Fibroblast of lung (primary cell): Measurements from ENCODE around the gene ZNF511. TPM values are rescaled to one million over a fixed set of nuclear protein-coding genes. Genes with fewer than 3 reads are reported as not detected.

ENCODE experiments used
- DNase-seq, 2 donors: peaks; one replicate each; pipeline versions ENCODE4 v3.0.0 to v3.0.0-alpha.2; 2010; ENCODE audit warnings: low read depth in 2 of 2
- H2AFZ ChIP-seq: 2 replicates; pipeline ENCODE4 v1.5.1; 2012; ENCODE audit warnings: low read length, control low read depth, inconsistent platforms
- H3K27ac ChIP-seq: 2 replicates; pipeline ENCODE4 v1.5.1; 2011; ENCODE audit warnings: low read length, control low read depth; ENCODE audit not compliant: insufficient read depth
- H3K27me3 ChIP-seq: 2 replicates; pipeline ENCODE4 v1.5.1; 2011; ENCODE audit warnings: mild to moderate bottlenecking, low read length; ENCODE audit not compliant: control insufficient read depth, insufficient read depth
- H3K36me3 ChIP-seq: 2 replicates; pipeline ENCODE4 v1.5.1; 2011; ENCODE audit warnings: low read length; ENCODE audit not compliant: control insufficient read depth, insufficient read depth
- H3K4me1 ChIP-seq: 2 replicates; pipeline ENCODE4 v1.5.1; 2011; ENCODE audit warnings: low read length; ENCODE audit not compliant: control insufficient read depth, insufficient read depth; ENCODE audit errors: extremely low read depth
- H3K4me2 ChIP-seq: 2 replicates; pipeline ENCODE4 v1.5.1; 2011; ENCODE audit warnings: low read length, control low read depth; ENCODE audit not compliant: insufficient read depth; ENCODE audit errors: extremely low read depth
- H3K4me3 ChIP-seq, 4 experiments: fragments of 200-600 bp in 1 of 4; sonication (generic) in 1 of 4; replicated peaks in 1 of 4; 2 replicates each; pipeline ENCODE4 v1.5.1; 2011 to 2016; ENCODE audit warnings: low read length in 4 of 4, low read depth in 3 of 4, mild to moderate bottlenecking in 3 of 4, control low read depth in 2 of 4, inconsistent platforms in 1 of 4, mixed read lengths in 1 of 4; ENCODE audit not compliant: insufficient read depth in 1 of 4; ENCODE audit errors: control extremely low read depth in 1 of 4
- H3K79me2 ChIP-seq: 2 replicates; pipeline ENCODE4 v1.5.1; 2012; ENCODE audit warnings: mild to moderate bottlenecking, low read length, inconsistent platforms; ENCODE audit not compliant: control insufficient read depth, insufficient read depth
- H3K9ac ChIP-seq: 2 replicates; pipeline ENCODE4 v1.5.1; 2011; ENCODE audit warnings: mild to moderate bottlenecking, low read length, control low read depth; ENCODE audit not compliant: insufficient read depth
- H3K9me3 ChIP-seq: 2 replicates; pipeline ENCODE4 v1.5.1; 2012; ENCODE audit warnings: low read depth, low read length; ENCODE audit not compliant: control insufficient read depth, insufficient read depth
- H4K20me1 ChIP-seq: 2 replicates; pipeline ENCODE4 v1.5.1; 2011; ENCODE audit warnings: low read length; ENCODE audit not compliant: control insufficient read depth, insufficient read depth; ENCODE audit errors: extremely low read depth
- CTCF ChIP-seq, 2 donors: IDR thresholded peaks in 1 of 2; conservative IDR thresholded peaks in 1 of 2; 1 replicate in 1 of 2; 2 replicates in 1 of 2; pipeline ENCODE4 v1.5.1; 2011 to 2012; ENCODE audit warnings: low read length in 2 of 2, control low read depth in 1 of 2, inconsistent platforms in 1 of 2, low read depth in 1 of 2, mild to moderate bottlenecking in 1 of 2
- EZH2 ChIP-seq: IDR thresholded peaks from 2 replicates; pipeline ENCODE4 v1.5.1; 2012; ENCODE audit warnings: low read length, control low read depth, mild to moderate bottlenecking; ENCODE audit errors: missing control alignments
- polyA plus RNA-seq, 2 donors: library from polyadenylated mRNA; depleted of rRNA in 1 of 2; stranded (reverse) in 1 of 2; unstranded in 1 of 2; fragments of >200 nt; gene quantifications; 2 replicates each; pipeline ENCODE4 v1.2.1, GENCODE V29; 2011 to 2012; ENCODE audit warnings: missing spikeins in 1 of 2
- total RNA-seq: library from RNA; depleted of rRNA; stranded (reverse); fragments of >200 nt; gene quantifications from 2 replicates; pipeline ENCODE4 v1.2.1, GENCODE V29; 2014

The ZNF511 gene
- total and polyA plus RNA-seq, 2 donors (not counting 1 experiment from before 2014, with no cell fraction given), result 18.5 to 27.7 TPM

GRCh38 chr10:133350950-133351329, 42.2 kb downstream of the ZNF511 start:
- Histone ChIP-seq H2AFZ (no peak overlapping the region), H3K4me3 (no peak overlapping the region), H3K9ac (no peak overlapping the region), H3K36me3 (no peaks in the 10 kb centered on the region), H3K27me3 (no peaks in the 10 kb centered on the region), H4K20me1 (no peaks in the 10 kb centered on the region), H3K27ac (no peak overlapping the region), H3K79me2 (no peaks in the 10 kb centered on the region), H3K4me1 (no peaks in the 10 kb centered on the region), H3K9me3 (no peaks in the 10 kb centered on the region), H3K4me2 (no peak overlapping the region)
- TF ChIP-seq EZH2 (no peak), CTCF (conservative IDR thresholded peaks at IDR 0.05 in 1 of 2, IDR thresholded peaks at IDR 0.05 in 1 of 2; ENCODE audit: low read depth in 1 of 2, low read length in 2 of 2) (no peak)
- DNase-seq, result no peak

- H3K9ac ChIP-seq, result no peak overlapping the region
- no peak overlapping the region for H3K4me2 ChIP-seq
- no peaks in the 10 kb centered on the region for H3K79me2 ChIP-seq
- H4K20me1 ChIP-seq, result no peaks in the 10 kb centered on the region
- TF ChIP-seq CTCF (conservative IDR thresholded peaks at IDR 0.05 in 1 of 2, IDR thresholded peaks at IDR 0.05 in 1 of 2; ENCODE audit: low read depth in 1 of 2, low read length in 2 of 2) (no peak), EZH2 (no peak)
- no peaks in the 10 kb centered on the region for H3K36me3 ChIP-seq
- no peak overlapping the region for H3K27ac ChIP-seq
- no peak for DNase-seq
- H3K27me3 ChIP-seq, result no peaks in the 10 kb centered on the region
- no peaks in the 10 kb centered on the region for H3K9me3 ChIP-seq
- no peak overlapping the region for H3K4me3 ChIP-seq
- H3K4me1 ChIP-seq, result no peaks in the 10 kb centered on the region
- no peak overlapping the region for H2AFZ ChIP-seq
These were observed 42.9 kb downstream of the ZNF511 start for GRCh38 chr10:133351408-133352318.

- no peak overlapping the region for H3K4me3 ChIP-seq
- H4K20me1 ChIP-seq, result no peaks in the 10 kb centered on the region
- peaks cover 1% of the 10 kb centered on the region for H3K4me1 ChIP-seq
- no peaks in the 10 kb centered on the region for H3K79me2 ChIP-seq
- H3K9me3 ChIP-seq, result no peaks in the 10 kb centered on the region
- no peak overlapping the region for H2AFZ ChIP-seq
- TF ChIP-seq CTCF (conservative IDR thresholded peaks at IDR 0.05 in 1 of 2, IDR thresholded peaks at IDR 0.05 in 1 of 2; ENCODE audit: low read depth in 1 of 2, low read length in 2 of 2) (no peak), EZH2 (no peak)
- no peaks in the 10 kb centered on the region for H3K27me3 ChIP-seq
- no peak overlapping the region for H3K27ac ChIP-seq
- no peak overlapping the region for H3K9ac ChIP-seq
- H3K36me3 ChIP-seq, result no peaks in the 10 kb centered on the region
- H3K4me2 ChIP-seq, result no peak overlapping the region
- DNase-seq, result no peak
These were observed 44.7 kb downstream of the ZNF511 start for GRCh38 chr10:133353202-133353959.
